Natural killer cell (primary cell): ENCODE measurements around the gene BCL6. TPM values are rescaled to one million over a fixed set of nuclear protein-coding genes. Genes with fewer than 3 reads are reported as not detected.

Source experiments
- ATAC-seq, 3 donors: fragments of 150-1000 bp in 2 of 3; fragments of 200-7000 bp in 1 of 3; cut with Tn5 transposase; 1 replicate in 1 of 3; 2 replicates in 2 of 3; pipeline ENCODE4 v1.10.0; 2021; ENCODE audit warnings: mild to moderate bottlenecking in 2 of 3, moderate library complexity in 2 of 3
- DNase-seq, 2 donors: peaks; one replicate each; pipeline versions ENCODE4 v3.0.0 to v3.0.0-alpha.2; 2013 to 2021; ENCODE audit warnings: mixed read lengths in 1 of 2
- H3K27ac ChIP-seq: one replicate; pipeline ENCODE4 v1.5.1; 2013; ENCODE audit warnings: mild to moderate bottlenecking, low read length
- H3K27me3 ChIP-seq: one replicate; pipeline ENCODE4 v1.6.1; 2013; ENCODE audit warnings: low read length; ENCODE audit not compliant: control insufficient read depth, insufficient read depth
- H3K36me3 ChIP-seq: one replicate; pipeline ENCODE4 v1.6.1; 2013; ENCODE audit warnings: low read length; ENCODE audit not compliant: control insufficient read depth, insufficient read depth
- H3K4me1 ChIP-seq: one replicate; pipeline ENCODE4 v1.6.1; 2013; ENCODE audit warnings: low read length; ENCODE audit not compliant: control insufficient read depth, insufficient read depth
- H3K4me3 ChIP-seq: one replicate; pipeline ENCODE4 v1.5.1; 2013; ENCODE audit warnings: low read length
- H3K9me3 ChIP-seq: one replicate; pipeline ENCODE4 v1.6.1; 2013; ENCODE audit warnings: low read length; ENCODE audit not compliant: control insufficient read depth, insufficient read depth
- H3K27ac Mint-ChIP-seq, 2 donors: one replicate each; pipeline ENCODE4 v1.8.0; 2022; ENCODE audit warnings: mild to moderate bottlenecking in 2 of 2, mixed read lengths in 2 of 2, moderate library complexity in 1 of 2
- H3K27me3 Mint-ChIP-seq, 2 donors: one replicate each; pipeline ENCODE4 v1.8.0; 2022; ENCODE audit warnings: low read depth in 2 of 2, mixed read lengths in 2 of 2
- H3K36me3 Mint-ChIP-seq: one replicate; pipeline ENCODE4 v1.8.0; 2022; ENCODE audit warnings: mixed read lengths
- H3K4me1 Mint-ChIP-seq, 2 donors: one replicate each; pipeline ENCODE4 v1.8.0; 2022; ENCODE audit warnings: mixed read lengths in 2 of 2
- H3K4me3 Mint-ChIP-seq: one replicate; pipeline ENCODE4 v1.8.0; 2022; ENCODE audit warnings: mild to moderate bottlenecking, moderate library complexity, mixed read lengths
- H3K9me3 Mint-ChIP-seq, 2 donors: one replicate each; pipeline ENCODE4 v1.8.0; 2022; ENCODE audit warnings: mixed read lengths in 2 of 2
- CTCF ChIP-seq: fragments of 200-600 bp; IDR thresholded peaks from one replicate; pipeline ENCODE4 v1.8.0; 2022; ENCODE audit warnings: antibody characterized with exemption
- WGBS: methylation state at CpG from one replicate; pipeline ENCODE4 v1.1.7; 2013; ENCODE audit warnings: missing lambda C conversion rate; ENCODE audit not compliant: insufficient coverage; 5-methylcytosine and 5-hydroxymethylcytosine counted together
- intact Hi-C: fragments of 100-400 bp; cut with micrococcal nuclease; formaldehyde crosslinking; loops from one replicate; pipeline ENCODE4 v1.14.2; 2022
- total RNA-seq, 4 donors: library from RNA; stranded (reverse); fragments of 120-200 nt in 1 of 4; gene quantifications; one replicate each; pipeline versions ENCODE4 v1.2.3 to v1.2.4, GENCODE V29; 2013 to 2022

BCL6 gene
- total RNA-seq, 3 donors from 2014 or later (not counting 1 experiment from before 2014, with no cell fraction given), result 41.0 to 59.0 (median 45.2) TPM

GRCh38 chr3:187792521-187792920, 47.3 kb upstream of the BCL6 start:
- DNase-seq, result no peak
- no peak overlapping the region for H3K4me3 ChIP-seq
- Mint-ChIP-seq H3K9me3 (no peaks in the 10 kb centered on the region), H3K36me3 (no peaks in the 10 kb centered on the region), H3K4me1 (peaks cover 8 to 21% of the 10 kb centered on the region in 2 donors), H3K27ac (no peak overlapping the region), H3K4me3 (no peak overlapping the region), H3K27me3 (peaks cover 4 to 7% of the 10 kb centered on the region in 2 donors)
- H3K36me3 ChIP-seq, result no peaks in the 10 kb centered on the region
- no peaks in the 10 kb centered on the region for H3K4me1 ChIP-seq
- WGBS, result 100% methylated on average over 3 of the region's 3 CpGs
- H3K9me3 ChIP-seq, result no peaks in the 10 kb centered on the region
- no peak for ATAC-seq
- no peaks in the 10 kb centered on the region for H3K27me3 ChIP-seq
- TF ChIP-seq CTCF, result no peak
- H3K27ac ChIP-seq, result no peak overlapping the region
- intact Hi-C loops, result no loop called here

DNA sequence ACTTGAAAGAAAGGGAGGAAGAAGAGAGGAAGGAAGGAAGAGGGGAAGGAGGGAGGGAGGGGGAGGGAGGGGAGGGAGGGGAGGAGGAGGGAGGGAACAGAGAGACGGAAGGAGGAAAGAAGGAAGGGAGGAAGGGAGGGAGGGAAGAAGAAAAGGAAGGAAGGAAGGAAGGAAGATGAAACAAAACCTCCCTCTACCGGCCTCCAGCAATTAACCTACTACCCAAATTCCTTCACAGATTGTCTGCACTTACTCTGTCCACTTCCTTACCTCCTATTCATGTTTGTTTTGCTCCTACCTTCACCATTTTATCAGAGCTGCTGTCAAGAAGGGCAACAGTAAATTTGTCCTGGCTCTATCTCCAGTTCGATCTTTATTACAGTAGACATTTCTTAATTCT, 44.6 kb upstream of the BCL6 start:
- no peak overlapping the region for H3K4me3 ChIP-seq
- peaks cover 5 to 18% of the 10 kb centered on the region in 2 donors for H3K4me1 Mint-ChIP-seq
- no peak for ATAC-seq
- no peak for DNase-seq
- no peak for TF ChIP-seq CTCF
- intact Hi-C loops, result no loop called here
- H3K36me3 Mint-ChIP-seq, result no peaks in the 10 kb centered on the region
- H3K27me3 ChIP-seq, result no peaks in the 10 kb centered on the region
- no peaks in the 10 kb centered on the region for H3K9me3 Mint-ChIP-seq
- 69% methylated on average over 2 of the region's 3 CpGs for WGBS
- H3K4me3 Mint-ChIP-seq, result no peak overlapping the region
- H3K27ac Mint-ChIP-seq, result no peak overlapping the region
- H3K4me1 ChIP-seq, result no peaks in the 10 kb centered on the region
- no peaks in the 10 kb centered on the region for H3K36me3 ChIP-seq
- peaks cover 2 to 7% of the 10 kb centered on the region in 2 donors for H3K27me3 Mint-ChIP-seq
- H3K27ac ChIP-seq, result no peak overlapping the region
- H3K9me3 ChIP-seq, result no peaks in the 10 kb centered on the region

- 43% methylated on average over 4 of the region's 5 CpGs for WGBS
- Mint-ChIP-seq H3K4me1 (peaks cover 5 to 18% of the 10 kb centered on the region in 2 donors), H3K27ac (no peak overlapping the region), H3K9me3 (no peaks in the 10 kb centered on the region), H3K27me3 (peaks cover 1 to 2% of the 10 kb centered on the region in 2 donors), H3K36me3 (no peaks in the 10 kb centered on the region), H3K4me3 (no peak overlapping the region)
- intact Hi-C loops, result no loop called here
- ATAC-seq (no peak), DNase-seq (no peak)
- Histone ChIP-seq H3K27me3 (no peaks in the 10 kb centered on the region), H3K27ac (no peak overlapping the region), H3K4me1 (no peaks in the 10 kb centered on the region), H3K36me3 (no peaks in the 10 kb centered on the region), H3K4me3 (no peak overlapping the region), H3K9me3 (no peaks in the 10 kb centered on the region)
- no peak for TF ChIP-seq CTCF
Measured at GRCh38 chr3:187788984-187789857, 44.0 kb upstream of the BCL6 start.
